ENCODE measurements around the gene PRKCA.
A peak's percentile ranks its signal among the peaks of the same experiment; 100 is the strongest.
"Not testable (repeated sequence)": the region's sequence is repeated elsewhere in the genome, so short reads cannot be mapped to it uniquely, and the experiment has no call there.

Gene PRKCA

GRCh38 chr17:66301864-66302741 lies at the start of gene PRKCA:
Gene PRKCA (plus strand): TSS chr17:66302613.
- Histone ChIP-seq H3K4me1 (ENCODE audit: insufficient read depth, low read length) (peaks cover 10% of the 10 kb centered on the region), H3K9ac (ENCODE audit: low read depth, low read length) (peak within 1 kb of the TSS; percentile 87), H3K36me3 (ENCODE audit: insufficient read depth, low read length) (no peaks in the 10 kb centered on the region), H3K9me3 (ENCODE audit: control insufficient read depth, insufficient read depth, low read length) (no peaks in the 10 kb centered on the region)

- H3K36me3 ChIP-seq (ENCODE audit: insufficient read depth, low read length); H3K9me3 ChIP-seq (ENCODE audit: control insufficient read depth, insufficient read depth, low read length); H3K4me1 ChIP-seq (ENCODE audit: insufficient read depth, low read length); H3K9ac ChIP-seq (ENCODE audit: low read depth, low read length): not testable (repeated sequence)
These were observed 49.0 kb upstream of the PRKCA start for GRCh38 chr17:66253458-66253857.

GRCh38 chr17:66255112-66255511 lies 47.3 kb upstream of the PRKCA start:
- Histone ChIP-seq H3K36me3 (ENCODE audit: insufficient read depth, low read length) (no peaks in the 10 kb centered on the region), H3K9ac (ENCODE audit: low read depth, low read length) (no peak overlapping the region), H3K9me3 (ENCODE audit: control insufficient read depth, insufficient read depth, low read length) (no peaks in the 10 kb centered on the region), H3K4me1 (ENCODE audit: insufficient read depth, low read length) (no peaks in the 10 kb centered on the region)

- Histone ChIP-seq H3K4me1 (ENCODE audit: insufficient read depth, low read length) (no peaks in the 10 kb centered on the region), H3K36me3 (ENCODE audit: insufficient read depth, low read length) (no peaks in the 10 kb centered on the region), H3K9ac (ENCODE audit: low read depth, low read length) (no peak overlapping the region)
These were observed 46.9 kb upstream of the PRKCA start for GRCh38 chr17:66255527-66255971.

GRCh38 chr17:66260275-66260674 lies 42.1 kb upstream of the PRKCA start:
- no peaks in the 10 kb centered on the region for H3K36me3 ChIP-seq (ENCODE audit: insufficient read depth, low read length)
- no peaks in the 10 kb centered on the region for H3K4me1 ChIP-seq (ENCODE audit: insufficient read depth, low read length)
- no peak overlapping the region for H3K9ac ChIP-seq (ENCODE audit: low read depth, low read length)
- H3K9me3 ChIP-seq (ENCODE audit: control insufficient read depth, insufficient read depth, low read length) = peaks cover 6% of the 10 kb centered on the region; the same call in 1 of the 2 replicates

More at GRCh38 chr17:66255527-66255971, 46.9 kb upstream of the PRKCA start:
- H3K9me3 ChIP-seq (ENCODE audit: control insufficient read depth, insufficient read depth, low read length) = no peaks in the 10 kb centered on the region

- Histone ChIP-seq H3K9ac (ENCODE audit: low read depth, low read length) (no peak overlapping the region), H3K4me1 (ENCODE audit: insufficient read depth, low read length) (no peaks in the 10 kb centered on the region), H3K9me3 (ENCODE audit: control insufficient read depth, insufficient read depth, low read length) (peaks cover 6% of the 10 kb centered on the region; the same call in 1 of the 2 replicates), H3K36me3 (ENCODE audit: insufficient read depth, low read length) (no peaks in the 10 kb centered on the region)
These were observed 41.7 kb upstream of the PRKCA start for GRCh38 chr17:66260688-66261087.

GRCh38 chr17:66262767-66263166 lies 39.6 kb upstream of the PRKCA start:
- H3K4me1 ChIP-seq (ENCODE audit: insufficient read depth, low read length) = no peaks in the 10 kb centered on the region
- no peaks in the 10 kb centered on the region for H3K36me3 ChIP-seq (ENCODE audit: insufficient read depth, low read length)
- H3K9me3 ChIP-seq (ENCODE audit: control insufficient read depth, insufficient read depth, low read length) = peaks cover 6% of the 10 kb centered on the region; the same call in 1 of the 2 replicates
- no peak overlapping the region for H3K9ac ChIP-seq (ENCODE audit: low read depth, low read length)

GRCh38 chr17:66264696-66265095 lies 37.7 kb upstream of the PRKCA start:
- H3K9ac ChIP-seq (ENCODE audit: low read depth, low read length) = no peak overlapping the region
- H3K9me3 ChIP-seq (ENCODE audit: control insufficient read depth, insufficient read depth, low read length) = peaks cover 6% of the 10 kb centered on the region; the same call in 1 of the 2 replicates
- no peaks in the 10 kb centered on the region for H3K36me3 ChIP-seq (ENCODE audit: insufficient read depth, low read length)
- no peaks in the 10 kb centered on the region for H3K4me1 ChIP-seq (ENCODE audit: insufficient read depth, low read length)

GRCh38 chr17:66268247-66268927 lies 34.0 kb upstream of the PRKCA start:
- H3K9me3 ChIP-seq (ENCODE audit: control insufficient read depth, insufficient read depth, low read length) = peaks cover 14% of the 10 kb centered on the region; the same call in 1 of the 2 replicates
- H3K36me3 ChIP-seq (ENCODE audit: insufficient read depth, low read length) = no peaks in the 10 kb centered on the region
- H3K9ac ChIP-seq (ENCODE audit: low read depth, low read length) = no peak overlapping the region
- no peaks in the 10 kb centered on the region for H3K4me1 ChIP-seq (ENCODE audit: insufficient read depth, low read length)

GRCh38 chr17:66270106-66270505 lies 32.3 kb upstream of the PRKCA start:
- no peaks in the 10 kb centered on the region for H3K36me3 ChIP-seq (ENCODE audit: insufficient read depth, low read length)
- H3K9ac ChIP-seq (ENCODE audit: low read depth, low read length) = no peak overlapping the region
- H3K9me3 ChIP-seq (ENCODE audit: control insufficient read depth, insufficient read depth, low read length) = 0 out of 2 replicates have a peak, but pooled peaks cover 8% of the 10 kb centered on the region
- no peaks in the 10 kb centered on the region for H3K4me1 ChIP-seq (ENCODE audit: insufficient read depth, low read length)

GRCh38 chr17:66271512-66271911 lies 30.9 kb upstream of the PRKCA start:
- no peaks in the 10 kb centered on the region for H3K4me1 ChIP-seq (ENCODE audit: insufficient read depth, low read length)
- no peaks in the 10 kb centered on the region for H3K36me3 ChIP-seq (ENCODE audit: insufficient read depth, low read length)
- H3K9me3 ChIP-seq (ENCODE audit: control insufficient read depth, insufficient read depth, low read length) = 0 out of 2 replicates have a peak, but pooled peaks cover 8% of the 10 kb centered on the region
- H3K9ac ChIP-seq (ENCODE audit: low read depth, low read length) = no peak overlapping the region

GRCh38 chr17:66272811-66273585 lies 29.4 kb upstream of the PRKCA start:
- Histone ChIP-seq H3K9ac (ENCODE audit: low read depth, low read length) (no peak overlapping the region), H3K4me1 (ENCODE audit: insufficient read depth, low read length) (no peaks in the 10 kb centered on the region), H3K36me3 (ENCODE audit: insufficient read depth, low read length) (no peaks in the 10 kb centered on the region), H3K9me3 (ENCODE audit: control insufficient read depth, insufficient read depth, low read length) (0 out of 2 replicates have a peak, but pooled peaks cover 8% of the 10 kb centered on the region)

- Histone ChIP-seq H3K4me1 (ENCODE audit: insufficient read depth, low read length) (no peaks in the 10 kb centered on the region), H3K9ac (ENCODE audit: low read depth, low read length) (no peak overlapping the region), H3K36me3 (ENCODE audit: insufficient read depth, low read length) (no peaks in the 10 kb centered on the region), H3K9me3 (ENCODE audit: control insufficient read depth, insufficient read depth, low read length) (0 out of 2 replicates have a peak, but pooled peaks cover 8% of the 10 kb centered on the region)
These were observed 28.9 kb upstream of the PRKCA start for GRCh38 chr17:66273586-66273848.

GRCh38 chr17:66275651-66276050 lies 26.8 kb upstream of the PRKCA start:
- 0 out of 2 replicates have a peak, but pooled peaks cover 7% of the 10 kb centered on the region for H3K9me3 ChIP-seq (ENCODE audit: control insufficient read depth, insufficient read depth, low read length)
- H3K9ac ChIP-seq (ENCODE audit: low read depth, low read length) = no peak overlapping the region
- H3K36me3 ChIP-seq (ENCODE audit: insufficient read depth, low read length) = no peaks in the 10 kb centered on the region
- no peaks in the 10 kb centered on the region for H3K4me1 ChIP-seq (ENCODE audit: insufficient read depth, low read length)
